Measurements from ENCODE around the gene PHF5A.

DNA sequence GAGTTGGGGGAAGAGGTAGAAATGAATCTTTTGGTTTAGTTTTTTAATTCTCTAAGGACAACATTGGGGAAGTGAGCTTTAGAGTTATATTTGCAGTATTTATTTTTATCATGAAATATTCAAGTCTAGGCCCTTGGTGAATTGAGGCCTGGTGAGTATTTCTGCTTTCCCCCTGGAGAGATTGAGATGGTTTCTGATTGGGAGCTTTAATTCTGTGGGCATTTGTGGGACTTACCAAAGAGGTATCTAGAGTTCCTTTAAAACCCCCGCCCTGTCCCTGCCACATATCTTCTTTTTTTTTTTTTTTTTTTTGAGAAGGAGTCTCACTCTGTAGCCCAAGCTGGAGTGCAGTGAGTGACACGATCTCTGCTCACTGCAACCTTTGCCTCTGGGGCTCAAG, 10.0 kb upstream of the PHF5A start:
- TF ChIP-seq, protein P1, sequence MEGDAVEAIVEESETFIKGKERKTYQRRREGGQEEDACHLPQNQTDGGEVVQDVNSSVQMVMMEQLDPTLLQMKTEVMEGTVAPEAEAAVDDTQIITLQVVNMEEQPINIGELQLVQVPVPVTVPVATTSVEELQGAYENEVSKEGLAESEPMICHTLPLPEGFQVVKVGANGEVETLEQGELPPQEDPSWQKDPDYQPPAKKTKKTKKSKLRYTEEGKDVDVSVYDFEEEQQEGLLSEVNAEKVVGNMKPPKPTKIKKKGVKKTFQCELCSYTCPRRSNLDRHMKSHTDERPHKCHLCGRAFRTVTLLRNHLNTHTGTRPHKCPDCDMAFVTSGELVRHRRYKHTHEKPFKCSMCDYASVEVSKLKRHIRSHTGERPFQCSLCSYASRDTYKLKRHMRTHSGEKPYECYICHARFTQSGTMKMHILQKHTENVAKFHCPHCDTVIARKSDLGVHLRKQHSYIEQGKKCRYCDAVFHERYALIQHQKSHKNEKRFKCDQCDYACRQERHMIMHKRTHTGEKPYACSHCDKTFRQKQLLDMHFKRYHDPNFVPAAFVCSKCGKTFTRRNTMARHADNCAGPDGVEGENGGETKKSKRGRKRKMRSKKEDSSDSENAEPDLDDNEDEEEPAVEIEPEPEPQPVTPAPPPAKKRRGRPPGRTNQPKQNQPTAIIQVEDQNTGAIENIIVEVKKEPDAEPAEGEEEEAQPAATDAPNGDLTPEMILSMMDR (IDR thresholded peaks at IDR 0.05; ENCODE audit: low read depth, low read length, poor library complexity, severe bottlenecking), result no peak
- TF ChIP-seq EZH2phosphoT487 (IDR thresholded peaks at IDR 0.05; ENCODE audit: borderline replicate concordance, low read length), result no peak

All from DOHH2 (cell line).